NCI-H2196 (cell line): ENCODE data around the gene SLC7A5.
"Not testable (repeated sequence)": the region's sequence is repeated elsewhere in the genome, so short reads cannot be mapped to it uniquely, and the experiment has no call there.

Experiments
- DNase-seq: peaks from one replicate; lab custom pipeline; 2025; ENCODE audit not compliant: unreplicated experiment; lab: John Stamatoyannopoulos, UW

SLC7A5 gene

GRCh38 chr16:87834005-87834667 lies 35.2 kb downstream of the SLC7A5 start:
- DNase-seq = no peak

GRCh38 chr16:87833548-87833947 lies 35.8 kb downstream of the SLC7A5 start:
- no peak for DNase-seq

GRCh38 chr16:87832741-87833502 lies 36.4 kb downstream of the SLC7A5 start:
- no peak for DNase-seq

GRCh38 chr16:87832137-87832527 lies 37.2 kb downstream of the SLC7A5 start:
- no peak for DNase-seq

GRCh38 chr16:87831421-87832136 lies 37.7 kb downstream of the SLC7A5 start:
- no peak for DNase-seq

GRCh38 chr16:87830673-87831420 lies 38.5 kb downstream of the SLC7A5 start:
- DNase-seq = no peak

GRCh38 chr16:87829988-87830672 lies 39.2 kb downstream of the SLC7A5 start:
- no peak for DNase-seq

GRCh38 chr16:87829622-87829980 lies 39.7 kb downstream of the SLC7A5 start:
- DNase-seq = no peak

GRCh38 chr16:87828907-87829621 lies 40.2 kb downstream of the SLC7A5 start:
- no peak for DNase-seq

- DNase-seq = no peak
These were observed 41.0 kb downstream of the SLC7A5 start for GRCh38 chr16:87828071-87828906.

- DNase-seq = not testable (repeated sequence)
These were observed 41.8 kb downstream of the SLC7A5 start for GRCh38 chr16:87827588-87827915.

- DNase-seq = no peak
These were observed 42.3 kb downstream of the SLC7A5 start for GRCh38 chr16:87826798-87827587.

- not testable (repeated sequence) for DNase-seq
These were observed 42.9 kb downstream of the SLC7A5 start for GRCh38 chr16:87826407-87826797.

GRCh38 chr16:87825842-87826120 lies 43.5 kb downstream of the SLC7A5 start:
- not testable (repeated sequence) for DNase-seq

GRCh38 chr16:87824991-87825841 lies 44.1 kb downstream of the SLC7A5 start:
- no peak for DNase-seq

GRCh38 chr16:87824016-87824990 lies 45.0 kb downstream of the SLC7A5 start:
- no peak for DNase-seq
